NOMO-1 treated with DMSO at 0.1 percent for 48 hours (cell line): ENCODE data around the gene SRPRB.

Source experiments
- DNase-seq: peaks from one replicate; lab custom pipeline; 2025; ENCODE audit not compliant: unreplicated experiment; lab: John Stamatoyannopoulos, UW

The SRPRB gene

GRCh38 chr3:133805702-133806475, at the start of gene SRPRB:
Gene SRPRB, plus strand, starts transcription at chr3:133805815. Its CDS starts 34 bp downstream, at chr3:133805849.
- DNase-seq = peak; percentile 98

GRCh38 chr3:133756716-133757694, 48.6 kb upstream of the SRPRB start:
- no peak for DNase-seq

- no peak for DNase-seq
These were observed 47.7 kb upstream of the SRPRB start for GRCh38 chr3:133757701-133758567.

- no peak for DNase-seq
These were observed 47.1 kb upstream of the SRPRB start for GRCh38 chr3:133758568-133758928.

GRCh38 chr3:133758964-133759739, 46.5 kb upstream of the SRPRB start:
- no peak for DNase-seq

GRCh38 chr3:133759740-133760305, 45.8 kb upstream of the SRPRB start:
- DNase-seq = no peak

- no peak for DNase-seq
These were observed 44.7 kb upstream of the SRPRB start for GRCh38 chr3:133760916-133761315.

- DNase-seq = no peak
These were observed 43.8 kb upstream of the SRPRB start for GRCh38 chr3:133761605-133762484.

GRCh38 chr3:133762539-133762938, 43.1 kb upstream of the SRPRB start:
- DNase-seq = no peak

GRCh38 chr3:133763797-133764683, 41.6 kb upstream of the SRPRB start:
- no peak for DNase-seq

- no peak for DNase-seq
These were observed 40.4 kb upstream of the SRPRB start for GRCh38 chr3:133765256-133765655.

- no peak for DNase-seq
These were observed 38.0 kb upstream of the SRPRB start for GRCh38 chr3:133767607-133768006.

GRCh38 chr3:133769536-133769935, 36.1 kb upstream of the SRPRB start:
- DNase-seq = no peak

GRCh38 chr3:133773732-133774131, 31.9 kb upstream of the SRPRB start:
- no peak for DNase-seq

GRCh38 chr3:133775309-133775708, 30.3 kb upstream of the SRPRB start:
- no peak for DNase-seq

GRCh38 chr3:133775835-133776234, 29.8 kb upstream of the SRPRB start:
- DNase-seq = no peak

GRCh38 chr3:133776794-133777438, 28.7 kb upstream of the SRPRB start:
- no peak for DNase-seq
